Heart right ventricle (tissue), 16 donors: ENCODE measurements around the gene SELENOV. TPM values are rescaled to one million over a fixed set of nuclear protein-coding genes. Genes with fewer than 3 reads are reported as not detected.

Experiments used
- ATAC-seq, 8 donors: fragments of 200-7000 bp; cut with Tn5 transposase; one replicate each; pipeline ENCODE4 v1.9.1; 2020; ENCODE audit warnings: mild to moderate bottlenecking in 8 of 8, moderate library complexity in 8 of 8, moderate number of reproducible peaks in 1 of 8
- DNase-seq, 2 donors: peaks; one replicate each; pipeline ENCODE4 v3.0.0-alpha.2; 2020
- H3K27ac ChIP-seq, 10 donors: fragments of 200-600 bp; sonication (generic) in 2 of 10; one replicate each; pipeline versions ENCODE4 v1.5.0 to v1.8.0; 2020 to 2022; ENCODE audit warnings: mild to moderate bottlenecking in 3 of 10
- H3K27me3 ChIP-seq, 7 donors: fragments of 200-600 bp; one replicate each; pipeline ENCODE4 v1.8.0; 2021 to 2022; ENCODE audit warnings: mild to moderate bottlenecking in 2 of 7
- H3K36me3 ChIP-seq, 9 donors: fragments of 200-600 bp; sonication (generic) in 1 of 9; one replicate each; pipeline versions ENCODE4 v1.5.0 to v1.8.0; 2020 to 2022; ENCODE audit warnings: mild to moderate bottlenecking in 2 of 9
- H3K4me1 ChIP-seq, 9 donors: fragments of 200-600 bp; sonication (generic) in 1 of 9; one replicate each; pipeline versions ENCODE4 v1.5.0 to v1.8.0; 2020 to 2022; ENCODE audit warnings: mild to moderate bottlenecking in 4 of 9
- H3K4me3 ChIP-seq, 10 donors: fragments of 200-600 bp; sonication (generic) in 2 of 10; one replicate each; pipeline versions ENCODE4 v1.5.0 to v1.8.0; 2020 to 2022; ENCODE audit warnings: mild to moderate bottlenecking in 7 of 10, moderate library complexity in 2 of 10
- H3K9me3 ChIP-seq, 11 donors: fragments of 200-600 bp in 10 of 11; sonication (generic) in 2 of 11; one replicate each; pipeline versions ENCODE4 v1.5.0 to v1.8.0; 2013 to 2022; ENCODE audit warnings: mild to moderate bottlenecking in 2 of 11, control low read depth in 1 of 11, moderate library complexity in 1 of 11
- WGBS, 2 donors: extraction: QIAGEN DNeasy Blood & Tissue Kit; methylation state at CpG; one replicate each; pipeline ENCODE4 v1.1.7; 2013; ENCODE audit warnings: inconsistent platforms in 1 of 2; 5-methylcytosine and 5-hydroxymethylcytosine counted together
- intact Hi-C, 10 donors: fragments of 100-400 bp; cut with DNase I; formaldehyde crosslinking; loops; one replicate each; pipeline versions ENCODE4 v1.11.1 to v1.14.2; 2022
- polyA plus RNA-seq, 2 donors: library from polyadenylated mRNA; stranded (reverse); fragments of 200-250 nt; gene quantifications; one replicate each; pipeline ENCODE4 v1.2.3, GENCODE V29; 2013
- total RNA-seq, 10 donors: library from RNA; stranded (reverse); fragmentation: NEBNext Ultra II Directional in 3 of 10; extraction: Animal tissue kit (Norgen Biotek cat#: 25700) in 3 of 10; gene quantifications; one replicate each; pipeline versions ENCODE4 v1.2.1 to v1.2.4, GENCODE V29; 2021 to 2023
- TF ChIP-seq, protein P1 (sequence below), 9 donors: fragments of 200-600 bp; sonication (generic) in 2 of 9; IDR thresholded peaks; one replicate each; pipeline versions ENCODE4 v1.5.0 to v1.8.0; 2021 to 2022; ENCODE audit warnings: antibody characterized with exemption in 9 of 9, mild to moderate bottlenecking in 5 of 9, moderate library complexity in 1 of 9
- donor health status: Arrhythmogenic right ventricular cardiomyopathy.
- donor health status: ischemic (EF 13 %, LVEDD 7.1; RV severe dilation, severe dysfunction).
- donor health status: healthy with polysubstance abuse.
- donor health status: DM: no; HTN: yes; CAD: no.
- donor health status: DM: no; HTN: no; CAD: no.
- donor health status: ischemic (EF 25% LVEDD 6.9; RV normal size, moderate dysfunction).
- donor health status: ischemic (EF 25% LVEDD 5.7; RV mildly dilated, moderate dysfunction).
- donor health status: healthy.
- donor health status: DM: yes; HTN: yes; CAD: no.
- donor health status: Ischemic cardiomyopathy.
- donor health status: ischemic (EF 35%, LVEDD 5.7; RV mildly dilated, moderate dysfunction).
- donor health status: nonischemic (EF 11% LVEDD 7.7; RV severe dilation, severe dysfunction).
- donor health status: DM: yes; HTN: yes; CAD: no.
- donor health status: PGD.
- donor health status: ischemic (EF 29% LVEDD 5.4; RV normal size, mild dysfunction).
- donor health status: nonischemic (EF 23%, LVEDD 6.1; RV moderate dilation, normal function).

SELENOV gene
- total and polyA plus RNA-seq, 12 donors, result not detected

- H3K27me3 ChIP-seq, result no peaks in the 10 kb centered on the region
- peaks cover 0 to 48% (median 21%) of the 10 kb centered on the region in 9 donors for H3K36me3 ChIP-seq
- peaks cover 3 to 24% (median 19%) of the 10 kb centered on the region in 9 donors for H3K4me1 ChIP-seq
- TF ChIP-seq, protein P1, sequence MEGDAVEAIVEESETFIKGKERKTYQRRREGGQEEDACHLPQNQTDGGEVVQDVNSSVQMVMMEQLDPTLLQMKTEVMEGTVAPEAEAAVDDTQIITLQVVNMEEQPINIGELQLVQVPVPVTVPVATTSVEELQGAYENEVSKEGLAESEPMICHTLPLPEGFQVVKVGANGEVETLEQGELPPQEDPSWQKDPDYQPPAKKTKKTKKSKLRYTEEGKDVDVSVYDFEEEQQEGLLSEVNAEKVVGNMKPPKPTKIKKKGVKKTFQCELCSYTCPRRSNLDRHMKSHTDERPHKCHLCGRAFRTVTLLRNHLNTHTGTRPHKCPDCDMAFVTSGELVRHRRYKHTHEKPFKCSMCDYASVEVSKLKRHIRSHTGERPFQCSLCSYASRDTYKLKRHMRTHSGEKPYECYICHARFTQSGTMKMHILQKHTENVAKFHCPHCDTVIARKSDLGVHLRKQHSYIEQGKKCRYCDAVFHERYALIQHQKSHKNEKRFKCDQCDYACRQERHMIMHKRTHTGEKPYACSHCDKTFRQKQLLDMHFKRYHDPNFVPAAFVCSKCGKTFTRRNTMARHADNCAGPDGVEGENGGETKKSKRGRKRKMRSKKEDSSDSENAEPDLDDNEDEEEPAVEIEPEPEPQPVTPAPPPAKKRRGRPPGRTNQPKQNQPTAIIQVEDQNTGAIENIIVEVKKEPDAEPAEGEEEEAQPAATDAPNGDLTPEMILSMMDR (IDR thresholded peaks at IDR 0.05), result no peak
- intact Hi-C loops, result loop anchor here in 6 of 10 donors (2.0 to 10.0 kb wide), 4 partner anchors 33 to 1075 kb away; partner anchors contain the start of genes EID2B (in 5 of the 6), FAM98C (in 1 of the 6) and SUPT5H (in 1 of the 6)
- DNase-seq (no peak), ATAC-seq (peak in 1 of 8 donors; percentile 1)
- H3K4me3 ChIP-seq, result peak overlapping the region; percentile 71 to 100 (median 94)
- no peaks in the 10 kb centered on the region for H3K9me3 ChIP-seq
- 51 to 58% methylated on average over 10 of the region's 10 CpGs for WGBS, 2 donors
- H3K27ac ChIP-seq, result peak overlapping the region in 9 of 10 donors; percentile 66 to 89 (median 86)
These were observed 35.0 kb upstream of the SELENOV start for GRCh38 chr19:39479916-39480315.

DNA sequence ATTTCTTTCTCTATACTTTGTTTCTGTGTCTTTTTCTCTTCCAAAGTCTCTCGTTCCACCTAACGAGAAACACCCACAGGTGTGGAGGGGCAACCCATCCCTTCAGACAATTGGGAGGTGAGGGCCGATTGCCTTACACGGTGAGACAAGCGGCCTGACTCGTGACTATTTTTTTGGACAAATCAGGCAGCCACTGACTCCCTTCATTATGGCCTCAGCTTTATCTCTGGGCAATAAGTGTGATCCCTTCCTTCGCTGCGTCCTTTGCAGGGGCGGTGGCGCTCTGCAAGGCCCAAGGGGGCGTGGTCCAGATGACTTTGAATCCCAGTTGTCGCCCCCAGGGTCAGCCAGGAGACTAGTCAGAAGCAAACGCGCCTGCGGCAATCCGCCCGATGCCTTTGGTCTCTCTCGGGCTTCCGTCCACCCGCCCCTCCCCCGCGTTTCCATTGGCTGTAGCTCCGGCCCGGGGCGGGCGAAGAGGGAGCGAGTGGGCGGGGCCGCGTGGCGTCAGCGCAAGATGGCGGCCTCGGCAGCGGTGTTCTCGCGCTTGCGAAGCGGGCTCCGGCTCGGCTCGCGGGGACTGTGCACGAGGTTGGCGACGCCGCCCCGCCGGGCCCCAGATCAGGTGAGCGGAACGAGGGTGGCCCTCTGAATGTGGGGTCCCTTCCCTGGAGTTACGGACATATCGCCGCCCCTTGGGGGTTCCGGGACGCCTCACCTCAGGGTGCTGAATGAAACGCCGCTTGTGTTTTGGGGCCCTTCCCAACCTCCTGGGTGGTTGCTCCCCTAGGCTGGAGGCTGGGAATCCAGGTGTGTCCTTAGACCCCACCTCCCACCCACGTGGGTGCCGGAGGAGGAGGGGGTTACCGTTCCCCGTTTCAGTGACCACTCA, 34.4 kb upstream of the SELENOV start, which contains the start of gene TIMM50:
TSS of gene TIMM50 (plus strand) at position 502 of the 892 bp plus-strand sequence. CDS start at position 518, 16 bp downstream.
- H3K27ac ChIP-seq, result peak within 1 kb of the TSS; percentile 66 to 89 (median 82)
- intact Hi-C loops, result loop anchor here in 3 of 10 donors (2.0 to 10.0 kb wide), 3 partner anchors 33 to 54 kb away; partner anchors contain the start of genes EID2B (in 2 of the 3) and SUPT5H (in 1 of the 3)
- peaks cover 0 to 48% (median 20%) of the 10 kb centered on the region in 9 donors for H3K36me3 ChIP-seq
- no peaks in the 10 kb centered on the region for H3K9me3 ChIP-seq
- TF ChIP-seq, protein P1 (IDR thresholded peaks at IDR 0.05), result no peak
- peak; percentile 97 to 98 for DNase-seq
- peaks cover 3 to 23% (median 19%) of the 10 kb centered on the region in 9 donors for H3K4me1 ChIP-seq
- 0 to 1% methylated on average over 62 of the region's 62 CpGs for WGBS, 2 donors
- ATAC-seq, result peak; percentile 97 to 99 (median 98)
- peak within 1 kb of the TSS; percentile 71 to 100 (median 94) for H3K4me3 ChIP-seq
- no peaks in the 10 kb centered on the region for H3K27me3 ChIP-seq

GRCh38 chr19:39481229-39481545, 33.8 kb upstream of the SELENOV start:
- H3K27me3 ChIP-seq, result no peaks in the 10 kb centered on the region
- intact Hi-C loops, result loop anchor here in 3 of 10 donors (2.0 to 10.0 kb wide), 3 partner anchors 34 to 54 kb away; partner anchors contain the start of genes EID2B (in 2 of the 3) and SUPT5H (in 1 of the 3)
- no peaks in the 10 kb centered on the region for H3K9me3 ChIP-seq
- H3K4me1 ChIP-seq, result peaks cover 3 to 23% (median 17%) of the 10 kb centered on the region in 9 donors
- 2% methylated on average over 12 of the region's 12 CpGs for WGBS, 2 donors
- DNase-seq (no peak), ATAC-seq (peak in 1 of 8 donors; percentile 4)
- TF ChIP-seq, protein P1 (IDR thresholded peaks at IDR 0.05), result no peak
- peaks cover 0 to 48% (median 20%) of the 10 kb centered on the region in 9 donors for H3K36me3 ChIP-seq
- H3K4me3 ChIP-seq, result peak overlapping the region; percentile 71 to 100 (median 94)
- H3K27ac ChIP-seq, result peak overlapping the region in 9 of 10 donors; percentile 66 to 89 (median 86)

- ATAC-seq (peak in 1 of 8 donors; percentile 2), DNase-seq (no peak)
- Histone ChIP-seq H3K27ac (peak overlapping the region in 2 of 10 donors; percentile 86 to 87), H3K9me3 (no peaks in the 10 kb centered on the region), H3K36me3 (peaks cover 0 to 50% (median 22%) of the 10 kb centered on the region in 9 donors), H3K4me1 (peaks cover 3 to 23% (median 17%) of the 10 kb centered on the region in 9 donors), H3K4me3 (peak overlapping the region in 9 of 10 donors; percentile 71 to 100 (median 94)), H3K27me3 (no peaks in the 10 kb centered on the region)
- 69 to 71% methylated on average over 11 of the region's 11 CpGs for WGBS, 2 donors
- TF ChIP-seq, protein P1 (IDR thresholded peaks at IDR 0.05), result no peak
- intact Hi-C loops, result loop anchor here in 3 of 10 donors (2.0 to 10.0 kb wide), 3 partner anchors 34 to 53 kb away; partner anchors contain the start of genes EID2B (in 2 of the 3) and SUPT5H (in 1 of the 3)
These were observed 33.3 kb upstream of the SELENOV start for GRCh38 chr19:39481676-39482075.
